Suprapubic skin (tissue), 4 donors: ENCODE data around the gene CD300A. TPM values are rescaled to one million over a fixed set of nuclear protein-coding genes. Genes with fewer than 3 reads are reported as not detected.

Experiments used
- DNase-seq, 2 donors: peaks; one replicate each; pipeline ENCODE4 v3.0.0-alpha.2; 2019; ENCODE audit warnings: low spot score in 2 of 2
- H3K27ac ChIP-seq: fragments of 200-600 bp; sonication (generic); one replicate; pipeline ENCODE4 v1.5.1; 2019
- H3K27me3 ChIP-seq: fragments of 200-600 bp; sonication (generic); one replicate; pipeline ENCODE4 v1.5.1; 2019
- H3K36me3 ChIP-seq: fragments of 200-600 bp; sonication (generic); one replicate; pipeline ENCODE4 v1.5.1; 2019
- H3K4me1 ChIP-seq: fragments of 200-600 bp; sonication (generic); one replicate; pipeline ENCODE4 v1.5.1; 2019
- H3K4me3 ChIP-seq: fragments of 200-600 bp; sonication (generic); one replicate; pipeline ENCODE4 v1.5.1; 2019; ENCODE audit warnings: mild to moderate bottlenecking
- H3K9me3 ChIP-seq: fragments of 200-600 bp; sonication (generic); one replicate; pipeline ENCODE4 v1.5.1; 2019
- EP300 ChIP-seq: sonication (generic); formaldehyde crosslinking; IDR thresholded peaks from one replicate; pipeline ENCODE4 v1.6.1; 2017; ENCODE audit warnings: antibody characterized with exemption
- POLR2A ChIP-seq, 2 donors: fragments of 450-650 bp; IDR thresholded peaks; one replicate each; pipeline ENCODE4 v1.6.1; 2017; ENCODE audit warnings: antibody characterized with exemption in 2 of 2, mild to moderate bottlenecking in 2 of 2, moderate library complexity in 2 of 2
- POLR2AphosphoS5 ChIP-seq, 3 donors: sonication (generic); formaldehyde crosslinking; IDR thresholded peaks; one replicate each; pipeline ENCODE4 v1.6.1; 2017; ENCODE audit warnings: antibody characterized with exemption in 3 of 3
- WGBS: methylation state at CpG from one replicate; pipeline ENCODE4 v1.1.5; 2018; 5-methylcytosine and 5-hydroxymethylcytosine counted together
- total RNA-seq, 4 donors: library from RNA; depleted of rRNA; stranded (reverse); fragments of >200 nt; gene quantifications; one replicate each; pipeline ENCODE4 v1.1.0, GENCODE V29; 2016
- TF ChIP-seq, protein P1 (sequence below), 2 donors: fragments of 200-600 bp in 1 of 2; fragments of 450-650 bp in 1 of 2; sonication (generic) in 1 of 2; IDR thresholded peaks; one replicate each; pipeline ENCODE4 v1.5.1; 2016 to 2019; ENCODE audit warnings: antibody characterized with exemption in 2 of 2, mild to moderate bottlenecking in 1 of 2, moderate library complexity in 1 of 2

Gene CD300A
- total RNA-seq, 4 donors from 2014 or later = 1.4 to 6.3 (median 2.9) TPM

- peaks cover 40% of the 10 kb centered on the region for H3K27me3 ChIP-seq
- WGBS = 54% methylated on average over 21 of the region's 21 CpGs
Observed at GRCh38 chr17:74467221-74467951, 952 bp downstream of the CD300A start.

GRCh38 chr17:74471341-74471740, 4.9 kb downstream of the CD300A start:
- Histone ChIP-seq H3K9me3 (no peaks in the 10 kb centered on the region), H3K4me3 (no peak overlapping the region), H3K36me3 (no peaks in the 10 kb centered on the region), H3K27ac (no peak overlapping the region), H3K4me1 (peaks cover 5% of the 10 kb centered on the region), H3K27me3 (peaks cover 61% of the 10 kb centered on the region)
- TF ChIP-seq POLR2AphosphoS5 (IDR thresholded peaks at IDR 0.05) (no peak), EP300 (no peak), POLR2A (IDR thresholded peaks at IDR 0.05) (no peak)
- TF ChIP-seq, protein P1, sequence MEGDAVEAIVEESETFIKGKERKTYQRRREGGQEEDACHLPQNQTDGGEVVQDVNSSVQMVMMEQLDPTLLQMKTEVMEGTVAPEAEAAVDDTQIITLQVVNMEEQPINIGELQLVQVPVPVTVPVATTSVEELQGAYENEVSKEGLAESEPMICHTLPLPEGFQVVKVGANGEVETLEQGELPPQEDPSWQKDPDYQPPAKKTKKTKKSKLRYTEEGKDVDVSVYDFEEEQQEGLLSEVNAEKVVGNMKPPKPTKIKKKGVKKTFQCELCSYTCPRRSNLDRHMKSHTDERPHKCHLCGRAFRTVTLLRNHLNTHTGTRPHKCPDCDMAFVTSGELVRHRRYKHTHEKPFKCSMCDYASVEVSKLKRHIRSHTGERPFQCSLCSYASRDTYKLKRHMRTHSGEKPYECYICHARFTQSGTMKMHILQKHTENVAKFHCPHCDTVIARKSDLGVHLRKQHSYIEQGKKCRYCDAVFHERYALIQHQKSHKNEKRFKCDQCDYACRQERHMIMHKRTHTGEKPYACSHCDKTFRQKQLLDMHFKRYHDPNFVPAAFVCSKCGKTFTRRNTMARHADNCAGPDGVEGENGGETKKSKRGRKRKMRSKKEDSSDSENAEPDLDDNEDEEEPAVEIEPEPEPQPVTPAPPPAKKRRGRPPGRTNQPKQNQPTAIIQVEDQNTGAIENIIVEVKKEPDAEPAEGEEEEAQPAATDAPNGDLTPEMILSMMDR (IDR thresholded peaks at IDR 0.05) = no peak
- no peak for DNase-seq
- 95% methylated on average over 3 of the region's 3 CpGs for WGBS

More at GRCh38 chr17:74467221-74467951, 952 bp downstream of the CD300A start:
- Histone ChIP-seq H3K4me3 (peak overlapping the region; percentile 34), H3K4me1 (peaks cover 5% of the 10 kb centered on the region), H3K27ac (no peak overlapping the region), H3K36me3 (no peaks in the 10 kb centered on the region), H3K9me3 (no peaks in the 10 kb centered on the region)
- TF ChIP-seq, protein P1 (IDR thresholded peaks at IDR 0.05) = no peak
- no peak for TF ChIP-seq POLR2AphosphoS5 (IDR thresholded peaks at IDR 0.05)
- TF ChIP-seq EP300 = no peak
- no peak for TF ChIP-seq POLR2A (IDR thresholded peaks at IDR 0.05)
- DNase-seq = no peak

- no peak for DNase-seq
- H3K4me1 ChIP-seq = no peaks in the 10 kb centered on the region
- 82% methylated on average over 4 of the region's 4 CpGs for WGBS
- no peaks in the 10 kb centered on the region for H3K36me3 ChIP-seq
- TF ChIP-seq POLR2A (IDR thresholded peaks at IDR 0.05) = no peak
- no peak for TF ChIP-seq EP300
- TF ChIP-seq, protein P1 (IDR thresholded peaks at IDR 0.05) = no peak
- no peak overlapping the region for H3K4me3 ChIP-seq
- peaks cover 54% of the 10 kb centered on the region for H3K27me3 ChIP-seq
- no peaks in the 10 kb centered on the region for H3K9me3 ChIP-seq
- H3K27ac ChIP-seq = no peak overlapping the region
Observed at GRCh38 chr17:74472890-74473289, 6.5 kb downstream of the CD300A start.

DNA sequence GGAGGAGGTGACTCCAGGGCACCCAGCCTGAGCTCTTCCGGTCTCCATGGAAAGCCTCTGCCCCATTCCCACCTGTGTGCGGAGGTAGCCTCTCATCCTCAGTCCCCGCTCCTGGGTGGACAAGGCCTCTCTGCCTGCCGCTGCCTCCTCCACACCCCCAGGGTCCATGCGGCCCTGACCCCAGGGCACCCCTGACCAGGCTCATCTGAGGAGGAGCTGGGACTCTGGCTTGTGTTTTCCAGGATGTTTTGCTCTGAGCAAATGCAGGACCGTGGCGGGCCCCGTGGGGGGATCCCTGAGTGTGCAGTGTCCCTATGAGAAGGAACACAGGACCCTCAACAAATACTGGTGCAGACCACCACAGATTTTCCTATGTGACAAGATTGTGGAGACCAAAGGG, 6.9 kb downstream of the CD300A start:
- no peak for TF ChIP-seq POLR2A (IDR thresholded peaks at IDR 0.05)
- TF ChIP-seq, protein P1 (IDR thresholded peaks at IDR 0.05) = no peak
- no peak for TF ChIP-seq POLR2AphosphoS5 (IDR thresholded peaks at IDR 0.05)
- no peak for TF ChIP-seq EP300
- no peaks in the 10 kb centered on the region for H3K4me1 ChIP-seq
- H3K27ac ChIP-seq = no peak overlapping the region
- H3K9me3 ChIP-seq = no peaks in the 10 kb centered on the region
- peaks cover 54% of the 10 kb centered on the region for H3K27me3 ChIP-seq
- no peak overlapping the region for H3K4me3 ChIP-seq
- WGBS = 79% methylated on average over 8 of the region's 8 CpGs
- no peaks in the 10 kb centered on the region for H3K36me3 ChIP-seq
- no peak for DNase-seq

DNA sequence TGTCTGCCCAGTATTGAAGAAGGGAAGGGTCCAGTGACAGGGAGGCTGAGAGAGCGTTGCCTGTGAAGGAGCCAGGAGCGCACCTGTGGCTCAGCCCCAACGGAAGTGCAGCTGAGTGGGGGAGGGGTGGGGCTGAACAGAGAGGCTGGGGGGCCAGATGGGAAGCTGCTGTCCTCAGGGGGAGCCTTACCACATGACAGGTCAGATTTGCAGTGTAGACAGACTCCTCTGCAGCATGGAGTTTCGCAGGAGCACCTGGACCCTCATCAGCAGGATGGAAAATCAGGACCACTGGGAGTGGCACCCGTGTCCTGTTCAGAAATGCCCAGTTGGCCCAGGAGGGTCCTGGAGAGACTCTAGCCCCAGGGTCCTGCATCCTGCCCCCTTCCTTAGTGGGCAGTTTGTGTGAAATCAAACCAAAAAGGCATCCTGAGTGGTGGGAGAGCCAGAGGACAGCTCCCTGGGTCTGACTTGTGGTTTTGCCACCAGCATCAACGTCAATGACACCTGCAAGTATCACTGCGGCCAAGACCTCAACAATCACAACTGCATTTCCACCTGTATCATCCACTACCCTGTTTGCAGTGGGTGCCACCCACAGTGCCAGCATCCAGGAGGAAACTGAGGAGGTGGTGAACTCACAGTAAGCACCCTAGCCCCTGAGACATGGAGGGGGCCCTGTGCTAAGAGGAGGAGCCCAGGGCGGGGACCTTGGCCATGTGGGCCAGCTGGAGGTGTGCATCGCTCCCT, 7.8 kb downstream of the CD300A start:
- Histone ChIP-seq H3K36me3 (no peaks in the 10 kb centered on the region), H3K27ac (no peak overlapping the region), H3K4me1 (no peaks in the 10 kb centered on the region), H3K4me3 (no peak overlapping the region), H3K27me3 (peaks cover 57% of the 10 kb centered on the region), H3K9me3 (no peaks in the 10 kb centered on the region)
- TF ChIP-seq, protein P1 (IDR thresholded peaks at IDR 0.05) = no peak
- TF ChIP-seq EP300 (no peak), POLR2A (IDR thresholded peaks at IDR 0.05) (no peak), POLR2AphosphoS5 (IDR thresholded peaks at IDR 0.05) (no peak)
- 67% methylated on average over 7 of the region's 9 CpGs for WGBS
- no peak for DNase-seq
